Measurements from ENCODE around the gene TSPAN14. TPM values are rescaled to one million over a fixed set of nuclear protein-coding genes. Genes with fewer than 3 reads are reported as not detected.
A peak's percentile ranks its signal among the peaks of the same experiment; 100 is the strongest.
"Not testable (repeated sequence)": the region's sequence is repeated elsewhere in the genome, so short reads cannot be mapped to it uniquely, and the experiment has no call there.

Gene TSPAN14
- total RNA-seq, 2 donors from 2014 or later, result 121 to 123 TPM

- Histone ChIP-seq H3K9me3 (ENCODE audit: control insufficient read depth, low read length) (peaks cover 12% of the 10 kb centered on the region), H3K27me3 (ENCODE audit: control insufficient read depth, insufficient read depth, low read length, poor library complexity, severe bottlenecking) (no peaks in the 10 kb centered on the region), H3K36me3 (ENCODE audit: control insufficient read depth, insufficient read depth, low read length) (peaks cover 54% of the 10 kb centered on the region), H3K4me1 (ENCODE audit: control insufficient read depth, insufficient read depth, low read length) (peaks cover 15% of the 10 kb centered on the region), H3K4me3 (ENCODE audit: low read length) (no peak overlapping the region), H3K9ac (ENCODE audit: extremely low read depth, low read length, poor library complexity, severe bottlenecking) (no peak overlapping the region), H3K27ac (ENCODE audit: low read depth, low read length) (no peak overlapping the region)
- Mint-ChIP-seq H3K9me3 (peaks cover 8% of the 10 kb centered on the region), H3K4me1 (peaks cover 25% of the 10 kb centered on the region), H3K36me3 (ENCODE audit: low read depth) (peaks cover 49% of the 10 kb centered on the region), H3K27ac (peak overlapping the region; percentile 44), H3K27me3 (ENCODE audit: insufficient read depth) (no peaks in the 10 kb centered on the region), H3K4me3 (no peak overlapping the region)
- no peak for DNase-seq
- no peak for TF ChIP-seq CTCF (conservative IDR thresholded peaks at IDR 0.05)
- WGBS, 2 experiments (ENCODE audit: insufficient coverage in 1 of 2, insufficient read length in 1 of 2), result 79 to 92% methylated on average over 3 to 8 of the region's 8 CpGs
Observed at GRCh38 chr10:80473692-80474596, 19.8 kb downstream of the TSPAN14 start.

- Mint-ChIP-seq H3K4me1 (peaks cover 20% of the 10 kb centered on the region), H3K36me3 (ENCODE audit: low read depth) (peaks cover 46% of the 10 kb centered on the region), H3K27me3 (ENCODE audit: insufficient read depth) (no peaks in the 10 kb centered on the region), H3K27ac (peak overlapping the region; percentile 44), H3K4me3 (no peak overlapping the region), H3K9me3 (peaks cover 8% of the 10 kb centered on the region)
- no peak overlapping the region for H3K9ac ChIP-seq (ENCODE audit: extremely low read depth, low read length, poor library complexity, severe bottlenecking)
- TF ChIP-seq CTCF (conservative IDR thresholded peaks at IDR 0.05), result no peak
- WGBS, 2 experiments (ENCODE audit: insufficient coverage in 1 of 2, insufficient read length in 1 of 2), result 82 to 88% methylated on average over 1 to 2 of the region's 2 CpGs
- H3K36me3 ChIP-seq (ENCODE audit: control insufficient read depth, insufficient read depth, low read length), result peaks cover 50% of the 10 kb centered on the region
- H3K4me3 ChIP-seq (ENCODE audit: low read length), result no peak overlapping the region
- H3K27me3 ChIP-seq (ENCODE audit: control insufficient read depth, insufficient read depth, low read length, poor library complexity, severe bottlenecking), result no peaks in the 10 kb centered on the region
- peaks cover 15% of the 10 kb centered on the region for H3K4me1 ChIP-seq (ENCODE audit: control insufficient read depth, insufficient read depth, low read length)
- H3K9me3 ChIP-seq (ENCODE audit: control insufficient read depth, low read length), result peaks cover 12% of the 10 kb centered on the region
- no peak overlapping the region for H3K27ac ChIP-seq (ENCODE audit: low read depth, low read length)
- DNase-seq, result no peak
Observed at GRCh38 chr10:80474597-80474910, 20.4 kb downstream of the TSPAN14 start.

- no peak for TF ChIP-seq CTCF (conservative IDR thresholded peaks at IDR 0.05)
- DNase-seq, result no peak
- Histone ChIP-seq H3K9ac (ENCODE audit: extremely low read depth, low read length, poor library complexity, severe bottlenecking) (no peak overlapping the region), H3K9me3 (ENCODE audit: control insufficient read depth, low read length) (peaks cover 12% of the 10 kb centered on the region), H3K4me3 (ENCODE audit: low read length) (no peak overlapping the region), H3K27ac (ENCODE audit: low read depth, low read length) (no peak overlapping the region), H3K27me3 (ENCODE audit: control insufficient read depth, insufficient read depth, low read length, poor library complexity, severe bottlenecking) (no peaks in the 10 kb centered on the region), H3K4me1 (ENCODE audit: control insufficient read depth, insufficient read depth, low read length) (peaks cover 15% of the 10 kb centered on the region), H3K36me3 (ENCODE audit: control insufficient read depth, insufficient read depth, low read length) (peaks cover 47% of the 10 kb centered on the region)
- Mint-ChIP-seq H3K36me3 (ENCODE audit: low read depth) (peaks cover 44% of the 10 kb centered on the region), H3K27ac (peak overlapping the region; percentile 26), H3K4me3 (no peak overlapping the region), H3K27me3 (ENCODE audit: insufficient read depth) (no peaks in the 10 kb centered on the region), H3K4me1 (peaks cover 20% of the 10 kb centered on the region), H3K9me3 (peaks cover 8% of the 10 kb centered on the region)
- 91 to 100% methylated on average over 2 to 3 of the region's 3 CpGs for WGBS, 2 experiments (ENCODE audit: insufficient coverage in 1 of 2, insufficient read length in 1 of 2)
Observed at GRCh38 chr10:80474941-80475340, 20.8 kb downstream of the TSPAN14 start.

- DNase-seq; H3K27me3 Mint-ChIP-seq (ENCODE audit: insufficient read depth); H3K9me3 Mint-ChIP-seq; H3K27ac ChIP-seq (ENCODE audit: low read depth, low read length); H3K4me3 ChIP-seq (ENCODE audit: low read length); H3K4me3 Mint-ChIP-seq; H3K9ac ChIP-seq (ENCODE audit: extremely low read depth, low read length, poor library complexity, severe bottlenecking); H3K27ac Mint-ChIP-seq; H3K27me3 ChIP-seq (ENCODE audit: control insufficient read depth, insufficient read depth, low read length, poor library complexity, severe bottlenecking): not testable (repeated sequence)
- Histone ChIP-seq H3K9me3 (ENCODE audit: control insufficient read depth, low read length) (peaks cover 12% of the 10 kb centered on the region), H3K4me1 (ENCODE audit: control insufficient read depth, insufficient read depth, low read length) (peaks cover 15% of the 10 kb centered on the region), H3K36me3 (ENCODE audit: control insufficient read depth, insufficient read depth, low read length) (peaks cover 41% of the 10 kb centered on the region)
- 93 to 98% methylated on average over 4 to 7 of the region's 7 CpGs for WGBS, 2 experiments (ENCODE audit: insufficient coverage in 1 of 2, insufficient read length in 1 of 2)
- H3K36me3 Mint-ChIP-seq (ENCODE audit: low read depth), result peaks cover 45% of the 10 kb centered on the region
- H3K4me1 Mint-ChIP-seq, result peaks cover 20% of the 10 kb centered on the region
Observed at GRCh38 chr10:80475641-80476040, 21.5 kb downstream of the TSPAN14 start.
